Upper lobe of right lung (tissue), 1 donor: ENCODE results near the gene PPP1R3G. TPM values are rescaled to one million over a fixed set of nuclear protein-coding genes. Genes with fewer than 3 reads are reported as not detected.

Experiments
- ATAC-seq: fragments of 200-7000 bp; cut with Tn5 transposase; one replicate; pipeline ENCODE4 v1.9.1; 2020; ENCODE audit warnings: mild to moderate bottlenecking, moderate library complexity
- DNase-seq: peaks from one replicate; pipeline ENCODE4 v3.0.0-alpha.2; 2020
- H3K27ac ChIP-seq: fragments of 200-600 bp; one replicate; pipeline ENCODE4 v1.8.0; 2022
- H3K27me3 ChIP-seq: fragments of 200-600 bp; one replicate; pipeline ENCODE4 v1.8.0; 2022; ENCODE audit warnings: mild to moderate bottlenecking
- H3K36me3 ChIP-seq: fragments of 200-600 bp; one replicate; pipeline ENCODE4 v1.8.0; 2022
- H3K4me1 ChIP-seq: fragments of 200-600 bp; one replicate; pipeline ENCODE4 v1.8.0; 2022
- H3K4me3 ChIP-seq: fragments of 200-600 bp; one replicate; pipeline ENCODE4 v1.8.0; 2022; ENCODE audit warnings: mild to moderate bottlenecking
- H3K9me3 ChIP-seq: fragments of 200-600 bp; one replicate; pipeline ENCODE4 v1.8.0; 2022
- intact Hi-C: fragments of 100-400 bp; cut with DNase I; formaldehyde crosslinking; loops from one replicate; pipeline ENCODE4 v1.11.0; 2022
- total RNA-seq: library from RNA; stranded (reverse); fragmentation: NEBNext Ultra II Directional; extraction: Animal tissue kit (Norgen Biotek cat#: 25700); gene quantifications from one replicate; pipeline ENCODE4 v1.2.1, GENCODE V29; 2021
- TF ChIP-seq, protein P1 (sequence below): fragments of 200-600 bp; IDR thresholded peaks from one replicate; pipeline ENCODE4 v1.8.0; 2022; ENCODE audit warnings: antibody characterized with exemption
- donor health status: DM: no; HTN: yes; CAD: no; lungs with severe emphysema.

Gene PPP1R3G
- total RNA-seq, 1 donor from 2014 or later = 0.46 TPM

GRCh38 chr6:5072440-5072839, 12.7 kb upstream of the PPP1R3G start:
- no peak for ATAC-seq
- intact Hi-C loops = no loop called here

GRCh38 chr6:5073992-5074391, 11.1 kb upstream of the PPP1R3G start:
- no peaks in the 10 kb centered on the region for H3K27me3 ChIP-seq
- TF ChIP-seq, protein P1, sequence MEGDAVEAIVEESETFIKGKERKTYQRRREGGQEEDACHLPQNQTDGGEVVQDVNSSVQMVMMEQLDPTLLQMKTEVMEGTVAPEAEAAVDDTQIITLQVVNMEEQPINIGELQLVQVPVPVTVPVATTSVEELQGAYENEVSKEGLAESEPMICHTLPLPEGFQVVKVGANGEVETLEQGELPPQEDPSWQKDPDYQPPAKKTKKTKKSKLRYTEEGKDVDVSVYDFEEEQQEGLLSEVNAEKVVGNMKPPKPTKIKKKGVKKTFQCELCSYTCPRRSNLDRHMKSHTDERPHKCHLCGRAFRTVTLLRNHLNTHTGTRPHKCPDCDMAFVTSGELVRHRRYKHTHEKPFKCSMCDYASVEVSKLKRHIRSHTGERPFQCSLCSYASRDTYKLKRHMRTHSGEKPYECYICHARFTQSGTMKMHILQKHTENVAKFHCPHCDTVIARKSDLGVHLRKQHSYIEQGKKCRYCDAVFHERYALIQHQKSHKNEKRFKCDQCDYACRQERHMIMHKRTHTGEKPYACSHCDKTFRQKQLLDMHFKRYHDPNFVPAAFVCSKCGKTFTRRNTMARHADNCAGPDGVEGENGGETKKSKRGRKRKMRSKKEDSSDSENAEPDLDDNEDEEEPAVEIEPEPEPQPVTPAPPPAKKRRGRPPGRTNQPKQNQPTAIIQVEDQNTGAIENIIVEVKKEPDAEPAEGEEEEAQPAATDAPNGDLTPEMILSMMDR = no peak
- no peak overlapping the region for H3K27ac ChIP-seq
- ATAC-seq (no peak), DNase-seq (no peak)
- intact Hi-C loops = no loop called here
- no peaks in the 10 kb centered on the region for H3K36me3 ChIP-seq
- no peaks in the 10 kb centered on the region for H3K4me1 ChIP-seq
- no peaks in the 10 kb centered on the region for H3K9me3 ChIP-seq
- H3K4me3 ChIP-seq = no peak overlapping the region

More at GRCh38 chr6:5072440-5072839, 12.7 kb upstream of the PPP1R3G start:
- TF ChIP-seq, protein P1 = no peak
- Histone ChIP-seq H3K9me3 (no peaks in the 10 kb centered on the region), H3K4me1 (no peaks in the 10 kb centered on the region), H3K4me3 (no peak overlapping the region), H3K27me3 (no peaks in the 10 kb centered on the region), H3K36me3 (no peaks in the 10 kb centered on the region), H3K27ac (no peak overlapping the region)
- no peak for DNase-seq

- no peak overlapping the region for H3K4me3 ChIP-seq
- no peaks in the 10 kb centered on the region for H3K9me3 ChIP-seq
- H3K36me3 ChIP-seq = no peaks in the 10 kb centered on the region
- intact Hi-C loops = no loop called here
- H3K27ac ChIP-seq = no peak overlapping the region
- ATAC-seq (no peak), DNase-seq (no peak)
- H3K27me3 ChIP-seq = no peaks in the 10 kb centered on the region
- H3K4me1 ChIP-seq = no peaks in the 10 kb centered on the region
- TF ChIP-seq, protein P1 = no peak
Observed at GRCh38 chr6:5076931-5077330, 8.2 kb upstream of the PPP1R3G start.

- no peaks in the 10 kb centered on the region for H3K4me1 ChIP-seq
- intact Hi-C loops = no loop called here
- no peak for ATAC-seq
- no peaks in the 10 kb centered on the region for H3K36me3 ChIP-seq
- DNase-seq = no peak
- H3K9me3 ChIP-seq = no peaks in the 10 kb centered on the region
- TF ChIP-seq, protein P1 = no peak
- no peaks in the 10 kb centered on the region for H3K27me3 ChIP-seq
- H3K27ac ChIP-seq = no peak overlapping the region
- no peak overlapping the region for H3K4me3 ChIP-seq
Observed at GRCh38 chr6:5078121-5078669, 6.9 kb upstream of the PPP1R3G start.

DNA sequence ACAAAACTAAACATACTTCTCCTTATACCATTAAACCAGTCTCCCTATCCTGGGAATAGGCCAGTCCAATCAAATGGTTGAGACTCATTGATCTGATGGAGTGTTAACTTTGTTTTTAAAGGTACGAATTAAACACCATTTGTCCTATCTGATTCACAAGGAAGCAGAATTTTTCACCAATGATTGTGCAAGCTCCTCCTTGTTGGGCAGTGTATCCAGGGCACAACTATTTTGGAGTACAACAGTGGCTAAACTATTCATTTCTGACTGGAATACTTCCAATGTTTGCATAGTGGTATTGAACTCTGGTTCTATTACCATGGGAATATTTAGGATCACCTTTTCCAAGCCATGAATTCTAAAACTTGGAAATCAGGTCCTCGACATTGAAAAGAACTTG, 5.4 kb upstream of the PPP1R3G start:
- peaks cover under 1% of the 10 kb centered on the region for H3K4me1 ChIP-seq
- H3K4me3 ChIP-seq = no peak overlapping the region
- intact Hi-C loops = no loop called here
- no peaks in the 10 kb centered on the region for H3K9me3 ChIP-seq
- DNase-seq (no peak), ATAC-seq (no peak)
- H3K27ac ChIP-seq = no peak overlapping the region
- H3K36me3 ChIP-seq = no peaks in the 10 kb centered on the region
- TF ChIP-seq, protein P1 = no peak
- peaks cover under 1% of the 10 kb centered on the region for H3K27me3 ChIP-seq

GRCh38 chr6:5080574-5080973, 4.6 kb upstream of the PPP1R3G start:
- Histone ChIP-seq H3K27me3 (peaks cover 7% of the 10 kb centered on the region), H3K36me3 (no peaks in the 10 kb centered on the region), H3K4me3 (no peak overlapping the region), H3K4me1 (peaks cover 5% of the 10 kb centered on the region), H3K9me3 (no peaks in the 10 kb centered on the region), H3K27ac (no peak overlapping the region)
- ATAC-seq = no peak
- TF ChIP-seq, protein P1 = no peak
- intact Hi-C loops = no loop called here
- no peak for DNase-seq
